ENCODE measurements around the gene CRYL1.

CRYL1 gene

DNA sequence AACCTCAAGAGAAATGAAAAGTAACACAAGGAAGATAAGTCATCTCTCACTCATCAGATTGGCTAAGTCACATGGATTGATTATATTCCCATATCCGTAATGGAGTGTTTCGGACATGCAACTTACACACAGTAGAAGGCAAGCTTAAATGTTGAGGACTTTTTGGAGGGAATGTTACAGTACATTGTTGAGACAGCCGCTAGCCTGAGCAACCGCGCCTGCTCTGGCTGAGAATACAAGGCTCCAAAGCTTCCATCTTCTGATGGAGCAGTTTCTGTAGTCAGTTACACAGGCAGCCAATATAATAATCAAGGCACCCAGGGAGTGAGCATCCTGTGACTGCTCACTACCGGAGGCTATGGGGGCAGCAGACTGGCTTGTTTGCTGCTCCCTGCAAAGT lies 1.0 kb upstream of the CRYL1 start:
- DNase-seq, result no peak

- peak; percentile 10 for DNase-seq
These were observed 485 bp downstream of the CRYL1 start for GRCh38 chr13:20525144-20525600.

GRCh38 chr13:20521364-20522115 lies 4.1 kb downstream of the CRYL1 start:
- no peak for DNase-seq

- no peak for DNase-seq
These were observed 5.8 kb downstream of the CRYL1 start for GRCh38 chr13:20519875-20520274.

- no peak for DNase-seq
These were observed 7.0 kb downstream of the CRYL1 start for GRCh38 chr13:20518660-20519100.

- no peak for DNase-seq
These were observed 10.8 kb downstream of the CRYL1 start for GRCh38 chr13:20514866-20515265.

DNA sequence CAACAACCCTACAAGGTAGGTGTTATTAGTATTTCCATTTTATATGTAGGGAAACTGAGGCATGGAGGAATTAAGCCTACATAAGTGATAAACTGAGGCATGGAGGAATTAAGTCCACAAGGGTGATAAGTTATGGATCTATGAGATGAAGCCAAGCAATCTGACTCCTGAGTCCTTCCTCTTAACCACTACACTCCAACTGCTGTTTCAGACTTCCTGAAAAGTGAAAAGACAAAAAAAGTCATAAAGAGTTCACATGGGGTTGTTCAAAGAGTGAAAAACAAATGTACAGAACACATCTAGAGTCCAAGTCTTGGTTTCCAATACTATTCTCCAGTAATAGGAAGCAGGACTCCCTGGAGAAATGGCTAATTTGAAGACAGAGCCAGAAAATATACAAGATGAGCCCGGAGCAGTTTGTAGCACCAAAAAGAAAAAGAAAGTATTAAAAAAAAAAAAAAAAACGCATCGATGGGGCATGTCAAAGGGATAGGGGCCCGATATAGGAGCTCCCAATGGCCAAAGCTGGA lies 12.1 kb downstream of the CRYL1 start:
- DNase-seq, result no peak

DNA sequence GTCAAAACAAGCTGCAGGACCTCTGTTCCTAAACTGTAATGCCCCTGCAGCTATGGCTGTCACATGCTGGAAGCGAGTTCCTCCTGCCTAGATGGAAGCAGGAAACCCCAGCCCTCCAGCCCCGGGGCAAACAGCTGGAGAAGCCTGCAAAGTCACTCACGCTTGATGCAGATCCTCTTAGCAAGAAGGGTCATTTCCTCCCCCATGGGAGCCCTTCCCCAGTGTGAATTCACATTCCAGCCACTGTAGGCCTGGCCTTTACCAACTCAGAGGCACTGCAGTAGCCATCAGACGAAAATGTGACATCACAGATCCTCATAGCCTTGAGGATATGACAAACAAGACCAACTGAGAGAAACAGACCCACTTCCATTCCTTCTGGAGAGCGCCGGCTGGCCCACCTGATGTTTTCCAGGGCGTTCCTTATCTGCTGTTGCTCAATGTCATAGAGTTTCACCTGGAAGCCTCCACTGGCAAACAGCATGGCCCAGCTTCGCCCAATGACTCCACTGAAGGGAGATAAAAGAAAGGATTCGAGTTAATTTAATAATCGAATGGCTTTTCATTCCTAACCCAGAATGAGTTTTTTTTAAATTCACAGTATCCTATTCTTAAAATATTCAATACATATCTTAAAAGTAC lies 13.5 kb downstream of the CRYL1 start:
- DNase-seq, result no peak

DNA sequence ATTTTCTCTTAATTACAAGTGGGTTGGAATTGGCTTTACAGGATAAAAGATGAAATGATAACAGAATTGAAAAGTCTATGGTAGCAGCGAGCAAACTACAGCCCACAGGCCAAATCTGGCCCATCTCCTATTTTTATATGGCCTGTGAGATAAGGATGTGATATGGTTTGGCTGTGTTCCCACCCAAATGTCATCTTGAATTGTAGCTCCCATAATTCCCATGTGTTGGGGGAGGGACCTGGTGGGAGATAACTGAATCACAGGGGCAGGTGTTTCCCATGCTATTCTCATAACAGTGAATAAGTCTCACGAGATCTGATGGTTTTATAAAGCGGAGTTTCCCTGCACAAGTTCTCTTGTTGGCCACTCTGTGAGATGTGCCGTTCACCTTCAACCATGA lies 19.0 kb downstream of the CRYL1 start:
- DNase-seq, result no peak

- no peak for DNase-seq
These were observed 20.0 kb downstream of the CRYL1 start for GRCh38 chr13:20505405-20506366.

GRCh38 chr13:20503088-20504083 lies 22.3 kb downstream of the CRYL1 start:
- DNase-seq, result no peak

- DNase-seq, result no peak
These were observed 24.1 kb downstream of the CRYL1 start for GRCh38 chr13:20501592-20501991.

GRCh38 chr13:20501120-20501519 lies 24.5 kb downstream of the CRYL1 start:
- DNase-seq, result no peak

DNA sequence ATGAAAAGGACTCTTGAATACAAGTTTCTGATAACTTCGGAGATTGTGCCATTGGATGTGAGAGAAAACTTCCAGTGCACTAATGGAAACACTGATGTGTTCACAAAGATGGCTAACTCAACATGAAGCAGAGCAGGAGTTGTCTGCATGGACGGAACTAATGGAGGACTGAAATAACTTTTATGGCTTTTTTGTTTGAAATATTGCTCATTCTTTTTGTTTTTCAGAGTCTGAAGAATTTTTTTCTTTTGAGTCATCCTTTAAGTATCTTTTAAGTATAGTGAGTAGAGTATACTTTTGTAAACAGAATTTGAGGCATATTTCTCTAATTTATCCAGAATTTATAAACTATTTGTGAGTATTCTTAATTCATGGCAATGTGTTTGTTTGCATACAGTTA lies 25.7 kb downstream of the CRYL1 start:
- no peak for DNase-seq

DNA sequence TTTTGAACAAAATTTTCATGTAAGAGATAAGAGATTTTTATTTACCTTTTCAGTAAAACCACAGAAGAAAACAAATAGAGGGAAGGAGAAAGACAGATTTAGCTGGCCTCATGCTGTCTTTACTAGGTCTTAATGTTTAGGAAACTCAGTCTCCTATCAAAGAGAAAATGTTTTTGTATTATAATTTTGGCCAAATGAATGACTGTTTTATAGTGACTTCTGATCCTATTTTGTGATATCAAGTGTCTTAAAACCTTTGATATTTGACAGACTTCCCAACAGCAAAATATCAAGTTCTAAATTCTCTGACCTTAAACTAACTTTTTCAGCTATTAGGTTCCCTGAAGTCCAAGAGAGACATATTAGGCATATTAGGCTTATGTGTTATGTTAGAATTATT lies 27.0 kb downstream of the CRYL1 start:
- no peak for DNase-seq

DNA sequence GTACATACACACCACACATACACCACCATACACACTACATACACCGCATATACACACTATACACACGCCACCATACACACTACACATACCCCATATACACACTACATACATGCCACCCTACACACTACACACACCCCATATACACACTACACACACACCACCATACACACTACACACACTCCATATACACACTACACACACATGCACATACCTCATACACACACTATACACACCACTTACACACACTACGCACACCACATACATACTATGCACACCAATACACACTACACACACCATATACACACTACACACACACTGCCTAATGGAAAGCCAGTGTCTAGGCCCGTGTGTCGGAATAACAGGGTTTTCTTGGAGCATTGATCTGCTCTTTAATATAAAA lies 27.5 kb downstream of the CRYL1 start:
- DNase-seq, result no peak

GRCh38 chr13:20497006-20497775 lies 28.5 kb downstream of the CRYL1 start:
- DNase-seq, result no peak

DNA sequence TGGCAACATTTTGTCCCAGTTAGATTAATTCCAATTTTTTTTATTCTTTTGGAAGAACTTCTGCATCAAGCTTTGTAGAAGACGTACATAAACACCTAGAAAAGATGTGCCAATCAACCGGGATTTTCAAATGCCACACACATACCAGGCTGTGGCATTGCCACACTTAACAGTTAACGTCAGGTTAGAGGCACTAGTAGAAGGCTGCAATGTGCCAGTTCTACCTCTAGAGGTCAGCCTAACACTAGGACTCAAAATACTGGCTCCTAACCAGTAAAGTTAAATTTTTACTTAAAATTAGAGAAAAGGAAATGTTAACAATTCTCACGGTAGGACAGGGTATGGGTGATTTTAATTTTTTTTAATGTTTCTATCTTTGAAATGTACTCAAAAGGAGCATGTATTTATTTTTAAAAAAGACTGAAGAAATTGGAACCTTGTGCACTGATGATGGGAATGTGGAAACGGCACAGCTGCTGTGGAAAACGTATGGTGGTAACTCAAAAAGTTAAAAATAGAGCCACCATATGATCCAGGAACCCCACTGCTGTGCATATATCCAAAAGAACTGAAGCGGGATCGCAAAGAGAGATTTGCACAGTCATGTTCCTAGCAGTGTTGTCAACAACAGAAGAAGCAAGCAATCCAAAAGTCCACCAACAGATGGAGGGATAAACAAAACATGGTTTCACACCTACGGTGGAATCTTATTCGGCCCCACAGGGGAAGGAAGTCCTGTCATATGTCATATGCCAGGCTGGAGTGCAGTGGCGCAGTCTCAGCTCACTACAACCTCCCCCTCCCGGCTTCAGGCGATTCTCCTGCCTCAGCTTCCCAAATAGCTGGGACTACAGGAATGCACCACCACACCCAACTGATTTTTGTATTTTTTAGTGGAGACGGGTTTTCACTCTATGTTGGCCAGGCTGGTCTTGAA lies 30.3 kb downstream of the CRYL1 start:
- DNase-seq, result peak; percentile 62

DNA sequence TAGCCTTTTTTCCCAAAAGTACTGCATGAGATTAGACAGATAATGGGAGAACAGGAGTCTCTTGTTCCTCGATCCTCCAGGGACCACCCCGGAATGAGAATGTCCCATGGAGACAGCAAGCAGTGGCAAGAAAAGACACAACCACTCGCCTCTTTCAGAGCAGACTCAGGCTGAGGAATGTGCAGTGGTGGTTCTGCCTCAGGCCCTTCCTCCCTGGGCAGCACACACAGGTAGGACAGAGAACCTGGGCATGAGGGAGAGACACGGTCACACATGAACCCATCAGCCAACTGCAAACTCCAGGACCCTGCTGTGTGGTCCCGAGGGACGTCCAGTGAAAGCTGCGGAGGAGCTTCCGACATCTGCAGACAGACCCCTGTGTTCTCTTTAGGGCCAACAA lies 31.0 kb downstream of the CRYL1 start:
- DNase-seq, result no peak

DNA sequence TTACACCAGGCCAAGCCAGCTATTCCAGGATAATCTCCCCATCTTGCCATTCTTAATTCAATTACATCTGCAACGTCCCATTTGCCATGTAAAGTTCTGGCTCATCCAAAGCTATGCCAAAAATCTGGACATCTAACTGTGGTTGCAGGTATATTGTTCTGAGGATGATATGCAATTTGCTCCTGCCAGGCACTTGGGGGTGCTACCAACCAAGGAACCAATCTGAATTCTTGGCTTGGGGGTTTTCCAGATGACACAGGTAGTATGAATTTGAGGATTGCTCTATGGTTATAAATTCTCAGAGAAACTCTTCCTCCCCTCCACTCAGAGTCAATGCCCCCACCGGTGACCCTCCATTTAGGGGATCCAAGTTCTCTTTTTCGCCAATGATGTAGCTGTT lies 33.0 kb downstream of the CRYL1 start:
- peak; percentile 63 for DNase-seq

Data from stimulated activated CD4-positive, alpha-beta T cell treated with anti-CD3 and anti-CD28 coated beads, Interleukin-1b, Interleukin-23, amount 100 ng/mL, for 48 hours (primary cell).